ENCODE data around the gene PRSS1.
"Not testable (repeated sequence)": the region's sequence is repeated elsewhere in the genome, so short reads cannot be mapped to it uniquely, and the experiment has no call there.

Gene PRSS1

DNA sequence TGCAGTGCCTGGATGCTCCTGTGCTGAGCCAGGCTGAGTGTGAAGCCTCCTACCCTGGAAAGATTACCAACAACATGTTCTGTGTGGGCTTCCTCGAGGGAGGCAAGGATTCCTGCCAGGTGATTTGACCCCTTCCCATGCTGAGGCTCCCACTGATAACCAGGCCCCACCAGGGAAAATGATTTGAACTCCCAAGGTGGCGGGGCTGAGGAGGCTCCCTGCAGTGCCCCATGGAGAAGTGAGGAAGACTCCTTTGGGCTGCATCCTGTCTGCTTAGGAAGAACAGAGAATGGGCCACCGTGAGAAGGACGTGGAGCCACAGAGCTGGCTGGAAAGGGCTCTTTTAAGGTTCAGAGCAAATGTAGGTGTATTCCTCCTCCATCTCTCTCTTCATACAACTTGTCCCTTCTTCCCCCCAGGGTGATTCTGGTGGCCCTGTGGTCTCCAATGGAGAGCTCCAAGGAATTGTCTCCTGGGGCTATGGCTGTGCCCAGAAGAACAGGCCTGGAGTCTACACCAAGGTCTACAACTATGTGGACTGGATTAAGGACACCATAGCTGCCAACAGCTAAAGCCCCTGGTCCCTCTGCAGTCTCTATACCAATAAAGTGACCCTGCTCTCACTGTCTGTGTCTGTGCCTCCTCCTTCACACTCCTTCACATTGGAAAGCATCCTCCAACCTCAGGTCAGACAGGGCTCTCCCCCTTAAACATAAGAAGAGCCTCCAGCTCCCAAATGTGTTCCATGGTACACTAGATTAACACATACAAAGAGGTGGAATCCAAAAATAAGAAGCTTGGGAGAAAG lies 24.9 kb downstream of the PRSS1 start:
- DNase-seq (ENCODE audit: low spot score), result no peak

- peak; percentile 63 for DNase-seq (ENCODE audit: low spot score)
Observed at GRCh38 chr7:142774826-142775225, 25.6 kb downstream of the PRSS1 start.

GRCh38 chr7:142775351-142776115 lies 26.3 kb downstream of the PRSS1 start:
- not testable (repeated sequence) for DNase-seq (ENCODE audit: low spot score)

DNA sequence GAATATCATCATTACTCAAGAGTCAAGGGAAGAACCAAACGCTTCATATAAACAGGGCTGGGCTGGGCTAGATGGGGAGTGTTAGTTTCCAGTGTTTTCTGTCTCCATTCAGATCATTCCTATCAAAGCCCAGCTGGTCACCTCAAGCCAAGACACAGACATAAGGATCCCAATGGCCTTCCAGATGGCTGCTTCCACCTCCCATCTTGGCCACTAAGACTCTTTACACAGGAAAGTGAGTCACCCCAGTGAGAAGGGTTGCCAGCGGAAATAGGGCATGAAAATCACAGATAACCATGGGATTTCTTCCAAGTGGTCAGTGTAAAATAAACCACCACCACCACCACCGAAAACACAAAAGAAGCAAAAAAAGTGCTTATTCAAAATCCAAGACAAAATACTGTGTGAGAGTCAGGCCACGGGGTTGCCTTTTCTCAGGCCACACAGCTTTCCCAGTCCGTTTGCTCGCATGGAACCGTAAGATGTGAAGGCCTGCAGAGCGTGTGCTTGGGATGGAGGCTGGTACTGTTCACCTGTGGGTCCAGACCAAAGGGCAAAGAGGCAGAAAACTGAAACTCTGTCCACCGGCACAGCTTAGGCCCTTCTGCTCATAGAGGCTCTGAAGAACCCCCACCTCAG lies 27.1 kb downstream of the PRSS1 start:
- peak; percentile 94 for DNase-seq (ENCODE audit: low spot score)

DNA sequence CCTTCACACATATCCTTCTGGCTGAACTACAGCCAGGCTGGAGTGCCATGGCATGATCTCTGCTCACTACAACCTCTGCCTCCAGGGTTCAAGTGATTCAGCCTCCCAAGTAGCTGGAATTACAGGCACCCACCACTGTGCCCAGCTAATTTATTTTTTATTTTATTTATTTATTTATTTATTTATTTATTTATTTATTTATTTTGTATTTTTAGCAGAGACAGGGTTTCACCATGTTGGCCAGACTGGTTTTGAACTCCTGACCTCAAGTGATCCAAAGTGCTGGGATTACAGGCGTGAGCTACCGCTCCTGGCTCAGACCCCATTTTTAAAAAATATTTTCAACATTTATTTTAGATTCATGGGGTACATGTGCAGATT lies 27.6 kb downstream of the PRSS1 start:
- not testable (repeated sequence) for DNase-seq (ENCODE audit: low spot score)

- DNase-seq (ENCODE audit: low spot score), result no peak
Observed at GRCh38 chr7:142777318-142777717, 28.0 kb downstream of the PRSS1 start.

DNA sequence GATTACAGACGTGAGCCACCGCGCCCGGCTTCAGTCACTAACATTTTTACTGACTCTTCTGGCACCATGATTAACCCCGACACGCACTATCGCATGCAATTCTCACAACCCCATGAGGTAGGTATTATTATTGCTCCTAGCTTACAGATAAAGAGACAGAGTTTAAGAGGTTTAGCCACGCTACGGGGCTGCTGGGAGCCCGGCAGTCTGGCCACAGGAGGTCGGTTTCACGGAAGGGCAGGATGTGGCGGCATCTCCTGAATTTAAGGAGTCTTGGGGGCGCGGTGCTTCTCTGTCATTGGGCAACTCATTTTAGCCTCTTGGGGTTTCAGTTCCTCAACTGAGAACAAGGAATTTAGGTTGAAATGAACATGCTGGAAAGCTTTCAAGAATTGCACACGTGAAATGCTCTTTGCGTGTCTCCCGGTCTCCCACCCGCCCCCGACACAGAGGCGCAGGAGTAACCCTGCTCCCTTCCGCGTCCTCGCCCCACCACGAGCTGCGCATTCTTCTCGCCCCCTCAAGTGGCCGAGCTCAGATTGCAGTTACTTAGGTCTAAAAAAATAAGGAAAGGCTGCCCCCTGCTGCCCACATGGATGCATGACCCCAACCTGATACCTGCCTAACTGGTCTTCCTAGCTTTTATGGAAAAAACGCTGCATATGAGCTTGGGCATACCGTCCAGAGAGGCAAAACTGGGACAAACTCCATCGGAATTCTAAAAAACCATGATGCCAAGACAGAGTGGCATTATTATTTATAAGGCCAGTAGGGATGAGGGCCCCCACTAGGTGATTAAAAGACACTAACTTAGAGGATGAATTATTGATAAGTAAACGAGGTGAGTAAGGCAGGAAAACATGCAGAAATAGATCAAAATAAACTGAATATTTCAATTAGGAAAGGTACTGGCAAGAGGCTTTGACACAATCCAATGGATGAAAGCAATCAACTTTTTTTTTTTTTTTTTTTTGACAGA lies 33.9 kb downstream of the PRSS1 start:
- peak; percentile 94 for DNase-seq (ENCODE audit: low spot score)

DNA sequence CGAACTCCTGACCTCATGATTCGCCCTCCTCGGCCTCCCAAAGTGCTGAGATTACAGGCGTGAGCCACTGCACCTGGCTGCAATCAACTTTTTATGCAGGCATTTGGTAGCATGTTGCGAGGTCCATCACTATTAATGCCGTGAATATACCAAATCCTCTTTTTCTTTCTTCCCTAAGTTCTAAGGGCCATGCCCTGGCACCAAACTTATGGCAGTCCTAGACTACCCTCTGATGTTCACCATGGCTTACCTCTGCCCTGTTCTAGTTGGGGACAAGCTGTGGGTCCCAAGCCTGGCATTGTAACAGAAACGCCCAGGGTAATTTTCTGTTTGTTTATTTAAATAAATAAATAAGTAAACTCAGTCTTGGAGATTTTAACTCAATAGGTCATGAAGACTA lies 34.8 kb downstream of the PRSS1 start:
- no peak for DNase-seq (ENCODE audit: low spot score)

- no peak for DNase-seq (ENCODE audit: low spot score)
Observed at GRCh38 chr7:142784716-142785115, 35.4 kb downstream of the PRSS1 start.

DNA sequence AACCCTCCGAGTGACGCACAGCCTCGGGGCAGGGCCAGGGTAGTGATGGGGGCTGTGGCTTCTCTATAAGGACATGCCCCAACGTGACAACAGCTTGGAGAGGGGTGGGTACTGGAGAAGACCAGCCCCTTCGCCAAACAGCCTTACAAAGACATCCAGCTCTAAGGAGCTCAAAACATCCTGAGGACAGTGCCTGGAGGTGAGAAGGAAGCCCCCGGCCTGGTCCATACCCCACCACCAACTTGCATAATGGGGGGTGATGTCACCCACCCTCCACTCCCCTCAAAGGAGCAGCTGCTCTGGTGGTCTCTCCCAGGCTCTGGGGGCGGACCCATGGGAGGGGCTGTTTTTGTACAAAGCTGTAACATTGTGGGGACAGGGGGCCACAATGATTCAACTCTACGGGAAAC lies 36.6 kb downstream of the PRSS1 start:
- DNase-seq (ENCODE audit: low spot score), result no peak

GRCh38 chr7:142787034-142787768 lies 37.9 kb downstream of the PRSS1 start:
- no peak for DNase-seq (ENCODE audit: low spot score)

- no peak for DNase-seq (ENCODE audit: low spot score)
Observed at GRCh38 chr7:142787783-142788182, 38.5 kb downstream of the PRSS1 start.

GRCh38 chr7:142788303-142789289 lies 39.3 kb downstream of the PRSS1 start:
- peak; percentile 57 for DNase-seq (ENCODE audit: low spot score)

DNA sequence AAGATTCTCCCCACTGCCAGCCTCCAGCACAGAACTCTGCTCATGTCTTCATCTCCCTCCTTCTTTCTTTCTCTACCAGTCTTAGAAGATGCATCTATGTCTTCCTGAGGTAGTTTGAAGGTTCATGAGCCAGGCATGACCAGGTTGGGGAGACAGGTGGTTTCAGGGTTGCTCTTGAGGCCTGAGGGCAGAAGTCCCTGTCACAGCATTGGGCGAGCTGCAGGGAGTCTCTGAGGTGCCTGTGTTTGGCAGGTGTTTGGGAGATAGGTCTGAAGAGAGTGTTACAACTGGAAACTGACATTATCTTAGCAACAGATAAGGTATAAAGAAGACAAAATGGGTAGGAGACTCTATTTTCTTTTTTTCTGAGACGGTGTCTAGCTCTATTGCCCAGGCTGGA lies 40.2 kb downstream of the PRSS1 start:
- DNase-seq (ENCODE audit: low spot score), result no peak

DNA sequence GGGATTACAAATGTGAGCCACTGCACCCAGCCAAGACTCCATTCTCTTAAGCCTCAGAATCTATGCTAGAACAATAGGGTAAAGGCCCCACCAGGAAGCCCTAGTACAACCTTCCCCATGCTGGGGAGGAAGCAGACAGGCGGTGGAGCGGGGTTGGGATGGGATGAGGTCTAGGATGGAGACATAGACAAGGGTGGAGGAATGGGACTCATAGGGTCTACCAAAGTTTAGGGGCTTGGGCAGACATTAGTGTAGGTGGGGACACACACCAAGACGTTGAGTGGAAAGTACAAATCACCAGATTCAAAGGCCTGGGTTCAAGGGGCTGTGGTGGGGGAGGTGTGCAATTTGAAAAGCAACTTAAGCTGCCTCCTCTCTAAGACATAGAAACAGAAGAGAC lies 40.8 kb downstream of the PRSS1 start:
- DNase-seq (ENCODE audit: low spot score), result no peak

DNA sequence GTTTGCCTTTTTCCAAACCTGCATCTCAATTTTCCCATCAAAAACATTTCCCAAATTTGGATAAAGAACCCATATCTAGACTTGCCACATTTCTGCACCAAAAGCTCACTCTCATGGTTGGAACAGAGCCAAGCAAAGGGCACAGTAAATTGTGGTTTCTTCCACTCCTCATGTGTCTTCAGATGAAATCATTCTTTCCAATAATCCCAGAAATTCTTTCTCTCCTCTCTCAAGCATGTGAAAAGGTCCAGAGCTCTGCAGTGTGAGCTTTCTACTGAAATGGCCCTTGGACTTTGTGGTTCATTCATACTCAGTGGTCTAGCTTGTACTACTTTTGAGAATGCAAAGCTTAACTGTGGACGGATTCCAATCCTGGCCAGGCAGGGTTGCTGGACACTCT lies 41.3 kb downstream of the PRSS1 start:
- no peak for DNase-seq (ENCODE audit: low spot score)

GRCh38 chr7:142791502-142791901 lies 42.2 kb downstream of the PRSS1 start:
- DNase-seq (ENCODE audit: low spot score), result no peak

DNA sequence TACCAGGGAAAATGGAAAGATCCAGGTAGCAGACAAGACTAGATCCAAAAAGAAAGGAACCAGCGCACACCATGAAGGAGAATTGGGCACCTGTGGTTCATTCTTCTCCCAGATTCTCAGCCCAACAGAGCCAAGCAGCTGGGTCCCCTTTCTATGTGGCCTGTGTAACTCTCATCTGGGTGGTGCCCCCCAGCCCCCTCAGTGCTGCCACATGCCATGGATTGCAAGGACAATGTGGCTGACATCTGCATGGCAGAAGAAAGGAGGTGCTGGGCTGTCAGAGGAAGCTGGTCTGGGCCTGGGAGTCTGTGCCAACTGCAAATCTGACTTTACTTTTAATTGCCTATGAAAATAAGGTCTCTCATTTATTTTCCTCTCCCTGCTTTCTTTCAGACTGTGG lies 42.9 kb downstream of the PRSS1 start:
- no peak for DNase-seq (ENCODE audit: low spot score)

DNA sequence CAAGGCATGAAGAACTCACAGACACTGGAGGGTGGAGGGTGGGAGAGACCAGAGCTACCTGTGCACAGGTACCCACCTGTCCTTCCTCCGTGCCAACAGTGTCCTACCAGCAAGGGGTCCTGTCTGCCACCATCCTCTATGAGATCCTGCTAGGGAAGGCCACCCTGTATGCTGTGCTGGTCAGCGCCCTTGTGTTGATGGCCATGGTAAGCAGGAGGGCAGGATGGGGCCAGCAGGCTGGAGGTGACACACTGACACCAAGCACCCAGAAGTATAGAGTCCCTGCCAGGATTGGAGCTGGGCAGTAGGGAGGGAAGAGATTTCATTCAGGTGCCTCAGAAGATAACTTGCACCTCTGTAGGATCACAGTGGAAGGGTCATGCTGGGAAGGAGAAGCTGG lies 43.3 kb downstream of the PRSS1 start:
- DNase-seq (ENCODE audit: low spot score), result no peak

DNA sequence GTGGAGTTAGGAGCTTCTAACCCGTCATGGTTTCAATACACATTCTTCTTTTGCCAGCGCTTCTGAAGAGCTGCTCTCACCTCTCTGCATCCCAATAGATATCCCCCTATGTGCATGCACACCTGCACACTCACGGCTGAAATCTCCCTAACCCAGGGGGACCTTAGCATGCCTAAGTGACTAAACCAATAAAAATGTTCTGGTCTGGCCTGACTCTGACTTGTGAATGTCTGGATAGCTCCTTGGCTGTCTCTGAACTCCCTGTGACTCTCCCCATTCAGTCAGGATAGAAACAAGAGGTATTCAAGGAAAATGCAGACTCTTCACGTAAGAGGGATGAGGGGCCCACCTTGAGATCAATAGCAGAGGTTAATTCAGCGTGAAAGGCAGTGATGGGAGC lies 43.9 kb downstream of the PRSS1 start:
- DNase-seq (ENCODE audit: low spot score), result no peak
